Left ventricle myocardium inferior (tissue), 1 donor: Measurements from ENCODE around the gene MAPKAPK5. TPM values are rescaled to one million over a fixed set of nuclear protein-coding genes. Genes with fewer than 3 reads are reported as not detected.

Source experiments
- DNase-seq: peaks from one replicate; pipeline ENCODE4 v3.0.0-alpha.2; 2020
- H3K27ac ChIP-seq: fragments of 200-600 bp; replicated peaks from 2 replicates; pipeline ENCODE4 v1.8.0; 2021
- H3K27me3 ChIP-seq: fragments of 200-600 bp; 2 replicates; pipeline ENCODE4 v1.8.0; 2021; ENCODE audit warnings: low read depth
- H3K36me3 ChIP-seq: fragments of 200-600 bp; 2 replicates; pipeline ENCODE4 v1.8.0; 2021
- H3K4me1 ChIP-seq: fragments of 200-600 bp; 2 replicates; pipeline ENCODE4 v1.8.0; 2021
- H3K4me3 ChIP-seq: fragments of 200-600 bp; 2 replicates; pipeline ENCODE4 v1.8.0; 2021; ENCODE audit warnings: mild to moderate bottlenecking, moderate library complexity
- H3K9me3 ChIP-seq: fragments of 200-600 bp; replicated peaks from 2 replicates; pipeline ENCODE4 v1.8.0; 2021
- intact Hi-C: fragments of 100-400 bp; cut with micrococcal nuclease; formaldehyde crosslinking; loops from one replicate; pipeline ENCODE4 v1.11.0; 2022
- long read RNA-seq: library from polyadenylated mRNA; unstranded; transcript quantifications from one replicate; pipeline ENCODE4 v2.0.0, GENCODE V29; 2021
- total RNA-seq: library from RNA; stranded (reverse); fragmentation: NEBNext Ultra II Directional; extraction: Animal tissue kit (Norgen Biotek cat#: 25700); gene quantifications from one replicate; pipeline ENCODE4 v1.2.1, GENCODE V29; 2021
- TF ChIP-seq, protein P1 (sequence below): fragments of 200-600 bp; IDR thresholded peaks from 2 replicates; pipeline ENCODE4 v1.8.0; 2021; ENCODE audit warnings: antibody characterized with exemption, mild to moderate bottlenecking, borderline replicate concordance
- donor health status: DM: no; HTN: yes; CAD: no; lungs with severe emphysema.

MAPKAPK5 gene
- total RNA-seq: 26.2 TPM
- long read RNA-seq, full-length matches to known transcripts: 37 of 61 reads
- long read RNA-seq, partial matches to known transcripts: 0 of 61 reads
- long read RNA-seq, other reads (novel, unspliced or antisense): 24 of 61 reads

GRCh38 chr12:111841750-111842555 lies at the start of gene MAPKAPK5:
TSS of gene MAPKAPK5 (plus strand) at chr12:111842228. CDS start at chr12:111842734, 506 bp downstream.
- DNase-seq: peak; percentile 96
- TF ChIP-seq, protein P1, sequence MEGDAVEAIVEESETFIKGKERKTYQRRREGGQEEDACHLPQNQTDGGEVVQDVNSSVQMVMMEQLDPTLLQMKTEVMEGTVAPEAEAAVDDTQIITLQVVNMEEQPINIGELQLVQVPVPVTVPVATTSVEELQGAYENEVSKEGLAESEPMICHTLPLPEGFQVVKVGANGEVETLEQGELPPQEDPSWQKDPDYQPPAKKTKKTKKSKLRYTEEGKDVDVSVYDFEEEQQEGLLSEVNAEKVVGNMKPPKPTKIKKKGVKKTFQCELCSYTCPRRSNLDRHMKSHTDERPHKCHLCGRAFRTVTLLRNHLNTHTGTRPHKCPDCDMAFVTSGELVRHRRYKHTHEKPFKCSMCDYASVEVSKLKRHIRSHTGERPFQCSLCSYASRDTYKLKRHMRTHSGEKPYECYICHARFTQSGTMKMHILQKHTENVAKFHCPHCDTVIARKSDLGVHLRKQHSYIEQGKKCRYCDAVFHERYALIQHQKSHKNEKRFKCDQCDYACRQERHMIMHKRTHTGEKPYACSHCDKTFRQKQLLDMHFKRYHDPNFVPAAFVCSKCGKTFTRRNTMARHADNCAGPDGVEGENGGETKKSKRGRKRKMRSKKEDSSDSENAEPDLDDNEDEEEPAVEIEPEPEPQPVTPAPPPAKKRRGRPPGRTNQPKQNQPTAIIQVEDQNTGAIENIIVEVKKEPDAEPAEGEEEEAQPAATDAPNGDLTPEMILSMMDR: no peak
- intact Hi-C loops: no loop called here
- Histone ChIP-seq H3K4me3 (peak within 1 kb of the TSS; percentile 96), H3K27me3 (no peaks in the 10 kb centered on the region), H3K4me1 (peaks cover 74% of the 10 kb centered on the region), H3K36me3 (peaks cover 15% of the 10 kb centered on the region), H3K9me3 (no peaks in the 10 kb centered on the region), H3K27ac (peak within 1 kb of the TSS; percentile 98)

GRCh38 chr12:111792856-111793235 lies 49.2 kb upstream of the MAPKAPK5 start:
- H3K36me3 ChIP-seq: peaks cover 79% of the 10 kb centered on the region
- no peak for DNase-seq
- intact Hi-C loops: no loop called here
- H3K9me3 ChIP-seq: no peaks in the 10 kb centered on the region
- no peaks in the 10 kb centered on the region for H3K27me3 ChIP-seq
- peaks cover 22% of the 10 kb centered on the region for H3K4me1 ChIP-seq
- peak overlapping the region; percentile 76 for H3K27ac ChIP-seq
- TF ChIP-seq, protein P1: no peak
- no peak overlapping the region for H3K4me3 ChIP-seq

DNA sequence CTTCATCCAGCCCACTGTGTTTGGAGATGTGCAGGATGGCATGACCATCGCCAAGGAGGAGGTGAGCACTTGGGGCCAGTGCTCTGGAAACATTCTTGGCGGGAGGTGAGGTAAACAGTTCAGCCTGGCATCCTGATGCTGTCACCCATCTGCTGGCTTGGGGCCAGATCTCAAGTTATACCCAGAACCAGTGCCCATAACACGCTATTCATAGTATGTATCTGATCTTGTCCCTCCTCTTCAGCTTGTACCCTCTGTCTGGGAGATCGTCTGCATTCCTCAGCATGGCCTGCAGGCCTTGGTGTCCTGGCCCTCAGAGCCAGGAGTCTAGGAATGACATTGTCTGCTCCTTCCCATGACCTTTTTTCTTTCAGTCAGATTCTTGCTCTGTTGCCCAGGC lies 43.8 kb upstream of the MAPKAPK5 start:
- Histone ChIP-seq H3K36me3 (peaks cover 98% of the 10 kb centered on the region), H3K9me3 (no peaks in the 10 kb centered on the region), H3K4me1 (no peaks in the 10 kb centered on the region), H3K27me3 (no peaks in the 10 kb centered on the region), H3K4me3 (no peak overlapping the region), H3K27ac (peak overlapping the region; percentile 55)
- intact Hi-C loops: no loop called here
- TF ChIP-seq, protein P1: no peak
- DNase-seq: no peak

- DNase-seq: no peak
- Histone ChIP-seq H3K4me1 (no peaks in the 10 kb centered on the region), H3K9me3 (no peaks in the 10 kb centered on the region), H3K4me3 (no peak overlapping the region), H3K27me3 (no peaks in the 10 kb centered on the region), H3K27ac (no peak overlapping the region), H3K36me3 (peaks cover 99% of the 10 kb centered on the region)
- intact Hi-C loops: no loop called here
- TF ChIP-seq, protein P1: no peak
These were observed 42.3 kb upstream of the MAPKAPK5 start for GRCh38 chr12:111799758-111800157.

GRCh38 chr12:111803038-111803626 lies 38.9 kb upstream of the MAPKAPK5 start:
- TF ChIP-seq, protein P1: no peak
- H3K4me3 ChIP-seq: no peak overlapping the region
- H3K4me1 ChIP-seq: no peaks in the 10 kb centered on the region
- H3K9me3 ChIP-seq: no peaks in the 10 kb centered on the region
- H3K36me3 ChIP-seq: peaks cover 99% of the 10 kb centered on the region
- no peaks in the 10 kb centered on the region for H3K27me3 ChIP-seq
- no peak overlapping the region for H3K27ac ChIP-seq
- no peak for DNase-seq
- intact Hi-C loops: no loop called here
